Measurements from ENCODE around the gene CLDND2. TPM values are rescaled to one million over a fixed set of nuclear protein-coding genes. Genes with fewer than 3 reads are reported as not detected.

The CLDND2 gene
- total and polyA plus RNA-seq, 10 of the 15 experiments (the other 5 are each of a cell fraction or from before 2014, with no cell fraction given) = 0.24 to 7.1 (median 1.8) TPM; not detected in 1

DNA sequence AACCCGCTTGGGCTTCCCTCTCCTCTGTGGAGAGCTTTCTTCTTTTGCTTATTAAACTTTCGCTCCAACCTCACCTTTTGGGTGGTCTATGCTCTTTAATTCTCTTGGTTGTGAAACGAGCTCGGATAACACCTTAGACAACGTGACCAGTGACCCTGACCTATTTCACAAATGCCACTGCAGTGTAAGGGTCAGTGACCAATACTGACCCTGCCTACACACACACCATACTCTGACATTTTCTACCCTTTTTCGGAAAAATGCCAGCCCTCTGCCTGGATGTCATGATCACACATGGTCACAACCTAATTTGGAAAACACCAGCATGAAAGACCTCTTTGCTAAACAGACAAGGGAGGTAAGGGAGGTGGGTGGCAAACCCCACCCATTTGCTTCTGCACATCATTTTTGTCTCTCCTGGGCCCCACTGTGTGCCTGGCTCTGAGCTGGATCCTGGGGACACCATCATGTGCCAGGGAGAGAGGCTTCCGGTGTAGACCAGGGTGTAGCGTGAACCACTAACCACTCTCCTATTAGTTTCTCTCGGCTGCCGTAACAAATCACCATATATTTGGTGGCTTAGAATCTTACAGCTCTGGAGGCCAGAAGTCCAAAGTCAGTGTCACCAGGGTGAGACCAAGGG is 12.5 kb downstream of the CLDND2 start (continued):
- no peak for TF ChIP-seq CEBPB (IDR thresholded peaks at IDR 0.05; ENCODE audit: borderline replicate concordance in 1 of 2, low read depth in 2 of 2, low read length in 2 of 2)
- TF ChIP-seq, protein P1, sequence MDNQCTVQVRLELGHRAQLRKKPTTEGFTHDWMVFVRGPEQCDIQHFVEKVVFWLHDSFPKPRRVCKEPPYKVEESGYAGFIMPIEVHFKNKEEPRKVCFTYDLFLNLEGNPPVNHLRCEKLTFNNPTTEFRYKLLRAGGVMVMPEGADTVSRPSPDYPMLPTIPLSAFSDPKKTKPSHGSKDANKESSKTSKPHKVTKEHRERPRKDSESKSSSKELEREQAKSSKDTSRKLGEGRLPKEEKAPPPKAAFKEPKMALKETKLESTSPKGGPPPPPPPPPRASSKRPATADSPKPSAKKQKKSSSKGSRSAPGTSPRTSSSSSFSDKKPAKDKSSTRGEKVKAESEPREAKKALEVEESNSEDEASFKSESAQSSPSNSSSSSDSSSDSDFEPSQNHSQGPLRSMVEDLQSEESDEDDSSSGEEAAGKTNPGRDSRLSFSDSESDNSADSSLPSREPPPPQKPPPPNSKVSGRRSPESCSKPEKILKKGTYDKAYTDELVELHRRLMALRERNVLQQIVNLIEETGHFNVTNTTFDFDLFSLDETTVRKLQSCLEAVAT (IDR thresholded peaks at IDR 0.05) = no peak
- no peak for TF ChIP-seq MYB (IDR thresholded peaks at IDR 0.05; ENCODE audit: borderline replicate concordance, low read depth, low read length)
- TF ChIP-seq, protein P2, sequence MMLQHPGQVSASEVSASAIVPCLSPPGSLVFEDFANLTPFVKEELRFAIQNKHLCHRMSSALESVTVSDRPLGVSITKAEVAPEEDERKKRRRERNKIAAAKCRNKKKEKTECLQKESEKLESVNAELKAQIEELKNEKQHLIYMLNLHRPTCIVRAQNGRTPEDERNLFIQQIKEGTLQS (IDR thresholded peaks at IDR 0.05; ENCODE audit: borderline replicate concordance, extremely low read depth, low read depth, low read length) = no peak
- TF ChIP-seq RAD51 (IDR thresholded peaks at IDR 0.05) = no peak
- TF ChIP-seq, protein P3, sequence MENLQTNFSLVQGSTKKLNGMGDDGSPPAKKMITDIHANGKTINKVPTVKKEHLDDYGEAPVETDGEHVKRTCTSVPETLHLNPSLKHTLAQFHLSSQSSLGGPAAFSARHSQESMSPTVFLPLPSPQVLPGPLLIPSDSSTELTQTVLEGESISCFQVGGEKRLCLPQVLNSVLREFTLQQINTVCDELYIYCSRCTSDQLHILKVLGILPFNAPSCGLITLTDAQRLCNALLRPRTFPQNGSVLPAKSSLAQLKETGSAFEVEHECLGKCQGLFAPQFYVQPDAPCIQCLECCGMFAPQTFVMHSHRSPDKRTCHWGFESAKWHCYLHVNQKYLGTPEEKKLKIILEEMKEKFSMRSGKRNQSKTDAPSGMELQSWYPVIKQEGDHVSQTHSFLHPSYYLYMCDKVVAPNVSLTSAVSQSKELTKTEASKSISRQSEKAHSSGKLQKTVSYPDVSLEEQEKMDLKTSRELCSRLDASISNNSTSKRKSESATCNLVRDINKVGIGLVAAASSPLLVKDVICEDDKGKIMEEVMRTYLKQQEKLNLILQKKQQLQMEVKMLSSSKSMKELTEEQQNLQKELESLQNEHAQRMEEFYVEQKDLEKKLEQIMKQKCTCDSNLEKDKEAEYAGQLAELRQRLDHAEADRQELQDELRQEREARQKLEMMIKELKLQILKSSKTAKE (IDR thresholded peaks at IDR 0.05; ENCODE audit: low read depth, poor library complexity, severe bottlenecking) = no peak

DNA sequence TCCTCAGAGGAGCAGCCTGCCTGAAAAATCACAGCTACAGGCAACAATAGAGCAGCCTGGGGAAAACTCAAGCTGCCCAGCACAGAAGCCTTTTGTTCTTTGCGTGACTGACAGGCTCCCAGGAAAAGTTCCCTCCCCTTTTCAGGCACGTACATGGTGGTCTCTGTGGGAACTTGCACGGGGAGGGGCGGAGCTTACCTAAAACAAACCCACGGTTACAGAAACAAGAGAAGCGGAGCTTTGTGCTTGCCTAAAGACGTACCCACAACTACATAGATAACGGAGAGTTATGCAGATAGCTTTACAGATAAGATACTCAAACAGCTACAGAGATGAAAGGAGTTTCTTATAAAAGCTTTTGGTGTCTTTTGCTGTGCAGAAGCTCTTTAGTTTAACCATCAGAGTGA is 14.1 kb downstream of the CLDND2 start:
- intact Hi-C loops (cut with micrococcal nuclease; ENCODE audit: unreplicated experiment) (no loop called here), in situ Hi-C loops (cut with MboI) (loop anchor here (25.0 kb wide), 1 partner anchor 1017 kb away; the partner anchor contains the start of gene KCNC3)
- DNase-seq (ENCODE audit: low read depth, low spot score) (no peak), FAIRE-seq (no peak), ATAC-seq (no peak)
- CTCF ChIA-PET = interaction anchor here (1.1 kb wide), 1 partner anchor 12 kb away, joined by 3 read pairs; no protein-coding TSS in a partner anchor
- Histone ChIP-seq H3K79me2 (ENCODE audit: control insufficient read depth, insufficient read depth, low read length) (no peaks in the 10 kb centered on the region), H3K27me3 (replicated peaks in 1 of 2; ENCODE audit: control insufficient read depth in 2 of 2, insufficient read depth in 2 of 2, low read length in 1 of 2) (no peaks in the 10 kb centered on the region), H3K27ac (ENCODE audit: control insufficient read depth, insufficient read depth) (no peak overlapping the region), H3K4me1 (ENCODE audit: control insufficient read depth, insufficient read depth, low read length) (no peaks in the 10 kb centered on the region), H3K4me2 (ENCODE audit: control insufficient read depth, insufficient read depth) (no peak overlapping the region), H3K9ac (ENCODE audit: control insufficient read depth, insufficient read depth, low read length) (no peak overlapping the region), H3K4me3 (no peak overlapping the region), H3K9me3 (replicated peaks; ENCODE audit: control insufficient read depth, insufficient read depth, low read length) (no peaks in the 10 kb centered on the region), H2AFZ (ENCODE audit: control insufficient read depth, low read depth, low read length) (no peak overlapping the region), H3K36me3 (ENCODE audit: control insufficient read depth in 2 of 2, insufficient read depth in 2 of 2, low read length in 1 of 2) (no peaks in the 10 kb centered on the region), H4K20me1 (ENCODE audit: control insufficient read depth, insufficient read depth) (no peaks in the 10 kb centered on the region)
- RAD21 ChIA-PET (ENCODE audit: unreplicated experiment) = no interaction called here
- POLR2A ChIA-PET = no interaction called here
- WGBS (ENCODE audit: insufficient coverage, insufficient replicate concordance, low lambda C conversion rate, missing lambda C conversion rate) = 87% methylated on average over 8 of the region's 8 CpGs
- SMC1A ChIA-PET (ENCODE audit: uncharacterized antibody, unreplicated experiment) = interaction anchor here (0.7 kb wide), 1 partner anchor 42 kb away, joined by 3 read pairs; no protein-coding TSS in a partner anchor
- no TSS peak for BruUV-seq (replicated peaks)
- no peak for TF ChIP-seq MEF2B (IDR thresholded peaks at IDR 0.05; ENCODE audit: partially characterized antibody, poor library complexity, severe bottlenecking)
- TF ChIP-seq ZNF207 (IDR thresholded peaks at IDR 0.05; ENCODE audit: borderline replicate concordance) = no peak
- TF ChIP-seq IKZF2 (IDR thresholded peaks at IDR 0.05) = no peak
- no peak for TF ChIP-seq FOS (IDR thresholded peaks at IDR 0.05; ENCODE audit: borderline replicate concordance, extremely low read depth, insufficient read length)
- TF ChIP-seq, protein P4, sequence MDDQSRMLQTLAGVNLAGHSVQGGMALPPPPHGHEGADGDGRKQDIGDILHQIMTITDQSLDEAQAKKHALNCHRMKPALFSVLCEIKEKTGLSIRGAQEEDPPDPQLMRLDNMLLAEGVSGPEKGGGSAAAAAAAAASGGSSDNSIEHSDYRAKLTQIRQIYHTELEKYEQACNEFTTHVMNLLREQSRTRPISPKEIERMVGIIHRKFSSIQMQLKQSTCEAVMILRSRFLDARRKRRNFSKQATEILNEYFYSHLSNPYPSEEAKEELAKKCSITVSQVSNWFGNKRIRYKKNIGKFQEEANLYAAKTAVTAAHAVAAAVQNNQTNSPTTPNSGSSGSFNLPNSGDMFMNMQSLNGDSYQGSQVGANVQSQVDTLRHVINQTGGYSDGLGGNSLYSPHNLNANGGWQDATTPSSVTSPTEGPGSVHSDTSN (IDR thresholded peaks at IDR 0.05; ENCODE audit: insufficient replicate concordance, low read depth, low read length) = peak; percentile 53
- TF ChIP-seq SMC3 (IDR thresholded peaks at IDR 0.05; ENCODE audit: borderline replicate concordance, low read length) = no peak
